ENCODE measurements around the gene SDK1.

The SDK1 gene

DNA sequence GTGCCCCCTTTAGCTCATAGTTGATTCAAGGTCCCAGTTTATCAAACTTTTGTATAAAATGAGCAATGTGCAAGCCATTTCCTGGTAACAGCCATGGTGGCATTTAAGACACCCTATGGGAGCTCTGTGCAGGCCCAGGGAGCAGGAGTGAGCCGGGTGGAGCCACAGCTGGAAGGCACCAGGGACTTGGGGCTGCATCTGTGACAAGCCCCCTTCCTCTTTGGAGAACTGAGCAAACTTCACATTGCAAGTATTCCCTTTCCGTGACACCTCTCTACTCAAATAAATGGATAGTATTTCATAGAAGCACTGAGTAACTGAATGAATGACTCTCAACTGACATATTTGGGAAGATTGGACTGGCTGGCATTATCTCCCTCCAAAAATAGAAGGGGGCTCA is 822.3 kb downstream of the SDK1 start:
- H3K9me3 ChIP-seq (ENCODE audit: control insufficient read depth, insufficient read depth, low read depth, low read length): no peaks in the 10 kb centered on the region
- H3K4me3 ChIP-seq (ENCODE audit: low read depth, low read length): no peak overlapping the region
- H3K36me3 ChIP-seq (ENCODE audit: control insufficient read depth in 2 of 2, insufficient read depth in 1 of 2, low read length in 2 of 2): no peaks in the 10 kb centered on the region
- H3K27ac ChIP-seq (ENCODE audit: extremely low read depth, low read depth, low read length): no peak overlapping the region
- H3K4me1 ChIP-seq (ENCODE audit: control insufficient read depth, insufficient read depth, low read length): no peaks in the 10 kb centered on the region
- ChIA-PET CTCF (no interaction called here), POLR2A (no interaction called here)
- no peak for TF ChIP-seq ZNF174 (tag by site-specific recombination; IDR thresholded peaks at IDR 0.05)
- TF ChIP-seq ZNF777 (tag by site-specific recombination; IDR thresholded peaks at IDR 0.05; ENCODE audit: borderline replicate concordance): no peak
- TF ChIP-seq ZNF529 (tag by site-specific recombination; IDR thresholded peaks at IDR 0.05; ENCODE audit: insufficient replicate concordance): no peak
- no peak for TF ChIP-seq KLF8 (tag by site-specific recombination; IDR thresholded peaks at IDR 0.05)
- TF ChIP-seq, protein P1, sequence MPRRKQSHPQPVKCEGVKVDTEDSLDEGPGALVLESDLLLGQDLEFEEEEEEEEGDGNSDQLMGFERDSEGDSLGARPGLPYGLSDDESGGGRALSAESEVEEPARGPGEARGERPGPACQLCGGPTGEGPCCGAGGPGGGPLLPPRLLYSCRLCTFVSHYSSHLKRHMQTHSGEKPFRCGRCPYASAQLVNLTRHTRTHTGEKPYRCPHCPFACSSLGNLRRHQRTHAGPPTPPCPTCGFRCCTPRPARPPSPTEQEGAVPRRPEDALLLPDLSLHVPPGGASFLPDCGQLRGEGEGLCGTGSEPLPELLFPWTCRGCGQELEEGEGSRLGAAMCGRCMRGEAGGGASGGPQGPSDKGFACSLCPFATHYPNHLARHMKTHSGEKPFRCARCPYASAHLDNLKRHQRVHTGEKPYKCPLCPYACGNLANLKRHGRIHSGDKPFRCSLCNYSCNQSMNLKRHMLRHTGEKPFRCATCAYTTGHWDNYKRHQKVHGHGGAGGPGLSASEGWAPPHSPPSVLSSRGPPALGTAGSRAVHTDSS (tag by site-specific recombination; IDR thresholded peaks at IDR 0.05): no peak
- no peak for TF ChIP-seq ZBTB17 (tag by site-specific recombination; IDR thresholded peaks at IDR 0.05)
- no peak for TF ChIP-seq ZNF600 (tag by site-specific recombination; IDR thresholded peaks at IDR 0.05)
- TF ChIP-seq, protein P2, sequence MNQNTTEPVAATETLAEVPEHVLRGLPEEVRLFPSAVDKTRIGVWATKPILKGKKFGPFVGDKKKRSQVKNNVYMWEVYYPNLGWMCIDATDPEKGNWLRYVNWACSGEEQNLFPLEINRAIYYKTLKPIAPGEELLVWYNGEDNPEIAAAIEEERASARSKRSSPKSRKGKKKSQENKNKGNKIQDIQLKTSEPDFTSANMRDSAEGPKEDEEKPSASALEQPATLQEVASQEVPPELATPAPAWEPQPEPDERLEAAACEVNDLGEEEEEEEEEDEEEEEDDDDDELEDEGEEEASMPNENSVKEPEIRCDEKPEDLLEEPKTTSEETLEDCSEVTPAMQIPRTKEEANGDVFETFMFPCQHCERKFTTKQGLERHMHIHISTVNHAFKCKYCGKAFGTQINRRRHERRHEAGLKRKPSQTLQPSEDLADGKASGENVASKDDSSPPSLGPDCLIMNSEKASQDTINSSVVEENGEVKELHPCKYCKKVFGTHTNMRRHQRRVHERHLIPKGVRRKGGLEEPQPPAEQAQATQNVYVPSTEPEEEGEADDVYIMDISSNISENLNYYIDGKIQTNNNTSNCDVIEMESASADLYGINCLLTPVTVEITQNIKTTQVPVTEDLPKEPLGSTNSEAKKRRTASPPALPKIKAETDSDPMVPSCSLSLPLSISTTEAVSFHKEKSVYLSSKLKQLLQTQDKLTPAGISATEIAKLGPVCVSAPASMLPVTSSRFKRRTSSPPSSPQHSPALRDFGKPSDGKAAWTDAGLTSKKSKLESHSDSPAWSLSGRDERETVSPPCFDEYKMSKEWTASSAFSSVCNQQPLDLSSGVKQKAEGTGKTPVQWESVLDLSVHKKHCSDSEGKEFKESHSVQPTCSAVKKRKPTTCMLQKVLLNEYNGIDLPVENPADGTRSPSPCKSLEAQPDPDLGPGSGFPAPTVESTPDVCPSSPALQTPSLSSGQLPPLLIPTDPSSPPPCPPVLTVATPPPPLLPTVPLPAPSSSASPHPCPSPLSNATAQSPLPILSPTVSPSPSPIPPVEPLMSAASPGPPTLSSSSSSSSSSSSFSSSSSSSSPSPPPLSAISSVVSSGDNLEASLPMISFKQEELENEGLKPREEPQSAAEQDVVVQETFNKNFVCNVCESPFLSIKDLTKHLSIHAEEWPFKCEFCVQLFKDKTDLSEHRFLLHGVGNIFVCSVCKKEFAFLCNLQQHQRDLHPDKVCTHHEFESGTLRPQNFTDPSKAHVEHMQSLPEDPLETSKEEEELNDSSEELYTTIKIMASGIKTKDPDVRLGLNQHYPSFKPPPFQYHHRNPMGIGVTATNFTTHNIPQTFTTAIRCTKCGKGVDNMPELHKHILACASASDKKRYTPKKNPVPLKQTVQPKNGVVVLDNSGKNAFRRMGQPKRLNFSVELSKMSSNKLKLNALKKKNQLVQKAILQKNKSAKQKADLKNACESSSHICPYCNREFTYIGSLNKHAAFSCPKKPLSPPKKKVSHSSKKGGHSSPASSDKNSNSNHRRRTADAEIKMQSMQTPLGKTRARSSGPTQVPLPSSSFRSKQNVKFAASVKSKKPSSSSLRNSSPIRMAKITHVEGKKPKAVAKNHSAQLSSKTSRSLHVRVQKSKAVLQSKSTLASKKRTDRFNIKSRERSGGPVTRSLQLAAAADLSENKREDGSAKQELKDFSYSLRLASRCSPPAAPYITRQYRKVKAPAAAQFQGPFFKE (tag by site-specific recombination; IDR thresholded peaks at IDR 0.05; ENCODE audit: borderline replicate concordance): no peak
- no peak for TF ChIP-seq ZNF596 (tag by site-specific recombination; IDR thresholded peaks at IDR 0.05)
- TF ChIP-seq, protein P3, sequence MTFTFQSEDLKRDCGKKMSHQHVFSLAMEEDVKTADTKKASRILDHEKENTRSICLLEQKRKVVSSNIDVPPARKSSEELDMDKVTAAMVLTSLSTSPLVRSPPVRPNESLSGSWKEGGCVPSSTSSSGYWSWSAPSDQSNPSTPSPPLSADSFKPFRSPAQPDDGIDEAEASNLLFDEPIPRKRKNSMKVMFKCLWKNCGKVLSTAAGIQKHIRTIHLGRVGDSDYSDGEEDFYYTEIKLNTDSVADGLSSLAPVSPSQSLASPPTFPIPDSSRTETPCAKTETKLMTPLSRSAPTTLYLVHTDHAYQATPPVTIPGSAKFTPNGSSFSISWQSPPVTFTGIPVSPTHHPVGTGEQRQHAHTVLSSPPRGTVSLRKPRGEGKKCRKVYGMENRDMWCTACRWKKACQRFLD (tag by site-specific recombination; IDR thresholded peaks at IDR 0.05): no peak
- no peak for TF ChIP-seq ZNF354C (tag by site-specific recombination; IDR thresholded peaks at IDR 0.05; ENCODE audit: borderline replicate concordance, low read depth)
- no peak for TF ChIP-seq ZNF558 (tag by site-specific recombination; IDR thresholded peaks at IDR 0.05)
- no peak for TF ChIP-seq ZNF311 (tag by site-specific recombination; IDR thresholded peaks at IDR 0.05; ENCODE audit: borderline replicate concordance)
- TF ChIP-seq ZNF404 (tag by site-specific recombination; IDR thresholded peaks at IDR 0.05): no peak
- no peak for TF ChIP-seq ZNF394 (tag by site-specific recombination; IDR thresholded peaks at IDR 0.05; ENCODE audit: borderline replicate concordance)
- no peak for TF ChIP-seq ZNF324 (tag by site-specific recombination; IDR thresholded peaks at IDR 0.05)
- TF ChIP-seq SCRT1 (tag by site-specific recombination; IDR thresholded peaks at IDR 0.05; ENCODE audit: borderline replicate concordance): no peak

DNA sequence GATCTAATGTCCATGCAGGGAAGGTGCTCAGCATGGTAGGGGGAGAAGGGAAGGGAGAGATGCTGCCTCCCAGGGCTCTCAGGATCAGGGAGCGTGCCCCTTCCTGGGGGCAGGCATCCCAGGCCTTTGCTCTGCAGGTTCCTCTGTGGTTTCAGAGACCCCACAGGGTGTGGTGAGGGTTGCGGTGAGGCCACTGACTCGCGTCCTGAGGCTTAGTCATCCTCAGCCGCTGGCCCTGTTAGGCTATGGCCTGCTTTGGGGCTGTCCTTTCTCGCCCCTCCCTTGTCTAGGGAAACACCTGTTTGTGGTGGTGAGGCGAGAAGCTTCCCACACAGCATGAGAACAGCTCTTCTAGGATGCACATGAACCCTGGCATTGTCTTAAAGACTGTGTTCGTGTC is 822.8 kb downstream of the SDK1 start:
- ChIA-PET CTCF (no interaction called here), POLR2A (no interaction called here)
- H3K36me3 ChIP-seq (ENCODE audit: control insufficient read depth in 2 of 2, insufficient read depth in 1 of 2, low read length in 2 of 2): no peaks in the 10 kb centered on the region
- no peaks in the 10 kb centered on the region for H3K9me3 ChIP-seq (ENCODE audit: control insufficient read depth, insufficient read depth, low read depth, low read length)
- no peak overlapping the region for H3K27ac ChIP-seq (ENCODE audit: extremely low read depth, low read depth, low read length)
- no peak overlapping the region for H3K4me3 ChIP-seq (ENCODE audit: low read depth, low read length)
- H3K4me1 ChIP-seq (ENCODE audit: control insufficient read depth, insufficient read depth, low read length): no peaks in the 10 kb centered on the region
- peak; percentile 62; the same call in 1 of the 2 replicates for TF ChIP-seq GLIS1 (tag by site-specific recombination; IDR thresholded peaks at IDR 0.05)
- TF ChIP-seq ZNF777 (tag by site-specific recombination; IDR thresholded peaks at IDR 0.05; ENCODE audit: borderline replicate concordance): no peak

All from HEK293 (cell line).